CD4-positive, alpha-beta T cell (primary cell): ENCODE measurements around the gene DMRTC2. TPM values are rescaled to one million over a fixed set of nuclear protein-coding genes. Genes with fewer than 3 reads are reported as not detected.
A peak's percentile ranks its signal among the peaks of the same experiment; 100 is the strongest.

Source experiments
- ATAC-seq: fragments of 200-7000 bp; cut with Tn5 transposase; one replicate; pipeline ENCODE4 v1.10.0; 2022; ENCODE audit warnings: mild to moderate bottlenecking; ENCODE audit not compliant: poor library complexity
- CTCF ChIA-PET: fragments of 350-600 bp; sonication (Branson Sonifier 250); formaldehyde crosslinking; loops from one replicate; lab custom pipeline; 2021; ENCODE audit warnings: antibody characterized with exemption, inconsistent platforms; lab: Charles Lee
- POLR2A ChIA-PET: fragments of 350-600 bp; sonication (Branson Sonifier 250); formaldehyde crosslinking; loops from one replicate; lab custom pipeline; 2021; ENCODE audit warnings: antibody characterized with exemption, inconsistent platforms; lab: Charles Lee
- DNase-seq, 14 experiments: peaks; one replicate each; pipeline ENCODE4 v3.0.0-alpha.2; 2013 to 2020; ENCODE audit warnings: mixed read lengths in 2 of 14
- H3K27ac ChIP-seq, 2 donors: one replicate each; pipeline versions ENCODE4 v1.5.1 to v1.7.0; 2013; ENCODE audit warnings: low read length in 2 of 2, low read depth in 1 of 2, mild to moderate bottlenecking in 1 of 2
- H3K27me3 ChIP-seq, 2 experiments: 1 replicate in 1 of 2; 2 replicates in 1 of 2; pipeline versions ENCODE4 v1.6.1 to v1.7.0; 2013; ENCODE audit warnings: low read length in 2 of 2, control low read depth in 1 of 2, mild to moderate bottlenecking in 1 of 2, moderate library complexity in 1 of 2; ENCODE audit not compliant: insufficient read depth in 2 of 2, control insufficient read depth in 1 of 2
- H3K36me3 ChIP-seq: one replicate; pipeline ENCODE4 v1.6.1; 2013; ENCODE audit warnings: low read length, control low read depth; ENCODE audit not compliant: insufficient read depth
- H3K4me1 ChIP-seq: one replicate; pipeline ENCODE4 v1.6.1; 2013; ENCODE audit warnings: low read length, control low read depth; ENCODE audit not compliant: insufficient read depth
- H3K4me3 ChIP-seq: one replicate; pipeline ENCODE4 v1.5.1; 2013; ENCODE audit warnings: mild to moderate bottlenecking, low read length, moderate library complexity
- H3K9me3 ChIP-seq, 2 experiments: 1 replicate in 1 of 2; 2 replicates in 1 of 2; pipeline versions ENCODE4 v1.6.1 to v1.7.0; 2013; ENCODE audit warnings: low read length in 2 of 2, mild to moderate bottlenecking in 2 of 2, control low read depth in 1 of 2, moderate library complexity in 1 of 2; ENCODE audit not compliant: control insufficient read depth in 1 of 2, insufficient read depth in 1 of 2
- H3K27ac Mint-ChIP-seq: one replicate; pipeline ENCODE4 v1.8.0; 2020; ENCODE audit warnings: mixed read lengths
- H3K27me3 Mint-ChIP-seq: one replicate; pipeline ENCODE4 v1.8.0; 2021; ENCODE audit warnings: mixed read lengths
- H3K36me3 Mint-ChIP-seq: one replicate; pipeline ENCODE4 v1.8.0; 2021; ENCODE audit warnings: low read depth, mixed read lengths
- H3K4me1 Mint-ChIP-seq: one replicate; pipeline ENCODE4 v1.8.0; 2021; ENCODE audit warnings: low read depth, mixed read lengths
- H3K4me3 Mint-ChIP-seq: one replicate; pipeline ENCODE4 v1.8.0; 2020; ENCODE audit warnings: mild to moderate bottlenecking, mixed read lengths
- H3K9me3 Mint-ChIP-seq: one replicate; pipeline ENCODE4 v1.8.0; 2020; ENCODE audit warnings: mixed read lengths
- intact Hi-C, 2 experiments: fragments of 100-400 bp; cut with DNase I in 1 of 2; cut with micrococcal nuclease in 1 of 2; formaldehyde crosslinking; loops; one replicate each; pipeline versions ENCODE4 v1.15.1 to v1.9.0; 2023 to 2025; cut with DNase I, micrococcal nuclease
- total RNA-seq, 174 experiments: library from RNA in 2 of 174; stranded (reverse) in 2 of 174; gene quantifications; one replicate each; pipeline ENCODE4 v1.2.3 and lab custom pipeline; 2021 to 2026
- TF ChIP-seq, protein P1 (sequence below): fragments of 200-600 bp; IDR thresholded peaks from one replicate; pipeline ENCODE4 v1.8.0; 2022; ENCODE audit warnings: antibody characterized with exemption, mild to moderate bottlenecking

Gene DMRTC2
- total RNA-seq, 2 experiments from 2014 or later = not detected

- ChIA-PET POLR2A (interaction anchor here (0.8 to 11.4 kb wide), 3 partner anchors 9 to 34 kb away, joined by 3 to 465 read pairs (median 5); partner anchors contain the start of gene ARHGEF1), CTCF (no interaction called here)
- no peak for ATAC-seq
- peak in 1 of 14 experiments; percentile 48 for DNase-seq
- Histone ChIP-seq H3K9me3 (no peaks in the 10 kb centered on the region), H3K36me3 (no peaks in the 10 kb centered on the region), H3K27me3 (no peaks in the 10 kb centered on the region), H3K27ac (peak overlapping the region; percentile 84 to 91), H3K4me1 (peaks cover 96% of the 10 kb centered on the region), H3K4me3 (peak overlapping the region; percentile 21)
- TF ChIP-seq, protein P1, sequence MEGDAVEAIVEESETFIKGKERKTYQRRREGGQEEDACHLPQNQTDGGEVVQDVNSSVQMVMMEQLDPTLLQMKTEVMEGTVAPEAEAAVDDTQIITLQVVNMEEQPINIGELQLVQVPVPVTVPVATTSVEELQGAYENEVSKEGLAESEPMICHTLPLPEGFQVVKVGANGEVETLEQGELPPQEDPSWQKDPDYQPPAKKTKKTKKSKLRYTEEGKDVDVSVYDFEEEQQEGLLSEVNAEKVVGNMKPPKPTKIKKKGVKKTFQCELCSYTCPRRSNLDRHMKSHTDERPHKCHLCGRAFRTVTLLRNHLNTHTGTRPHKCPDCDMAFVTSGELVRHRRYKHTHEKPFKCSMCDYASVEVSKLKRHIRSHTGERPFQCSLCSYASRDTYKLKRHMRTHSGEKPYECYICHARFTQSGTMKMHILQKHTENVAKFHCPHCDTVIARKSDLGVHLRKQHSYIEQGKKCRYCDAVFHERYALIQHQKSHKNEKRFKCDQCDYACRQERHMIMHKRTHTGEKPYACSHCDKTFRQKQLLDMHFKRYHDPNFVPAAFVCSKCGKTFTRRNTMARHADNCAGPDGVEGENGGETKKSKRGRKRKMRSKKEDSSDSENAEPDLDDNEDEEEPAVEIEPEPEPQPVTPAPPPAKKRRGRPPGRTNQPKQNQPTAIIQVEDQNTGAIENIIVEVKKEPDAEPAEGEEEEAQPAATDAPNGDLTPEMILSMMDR = no peak
- H3K4me1 Mint-ChIP-seq = peaks cover 81% of the 10 kb centered on the region
- H3K9me3 Mint-ChIP-seq = no peaks in the 10 kb centered on the region
- H3K27ac Mint-ChIP-seq = peak overlapping the region; percentile 98
- intact Hi-C loops = no loop called here
- H3K27me3 Mint-ChIP-seq = no peaks in the 10 kb centered on the region
- no peak overlapping the region for H3K4me3 Mint-ChIP-seq
- peaks cover 8% of the 10 kb centered on the region for H3K36me3 Mint-ChIP-seq
Observed at GRCh38 chr19:41877916-41878905, 33.4 kb downstream of the DMRTC2 start.

DNA sequence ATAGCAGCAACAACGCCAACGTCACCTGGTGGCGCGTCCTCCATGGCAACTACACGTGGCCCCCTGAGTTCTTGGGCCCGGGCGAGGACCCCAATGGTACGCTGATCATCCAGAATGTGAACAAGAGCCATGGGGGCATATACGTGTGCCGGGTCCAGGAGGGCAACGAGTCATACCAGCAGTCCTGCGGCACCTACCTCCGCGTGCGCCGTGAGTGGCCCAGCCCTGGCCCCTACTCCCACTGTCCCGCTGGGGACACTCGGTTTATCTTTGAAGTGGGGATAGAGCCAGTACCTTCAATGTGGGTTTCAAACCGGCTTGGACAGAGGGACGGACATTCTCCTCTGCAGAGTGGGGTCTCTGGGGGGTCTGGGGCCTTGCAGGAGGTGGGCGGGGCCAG, 34.2 kb downstream of the DMRTC2 start:
- ChIA-PET CTCF (no interaction called here), POLR2A (interaction anchor here (11.4 kb wide), 1 partner anchor 8 kb away, joined by 465 read pairs; the partner anchor contains the start of gene ARHGEF1)
- peak overlapping the region; percentile 84 to 91 for H3K27ac ChIP-seq
- H3K9me3 Mint-ChIP-seq = no peaks in the 10 kb centered on the region
- DNase-seq (no peak), ATAC-seq (no peak)
- H3K27me3 ChIP-seq = no peaks in the 10 kb centered on the region
- H3K4me1 Mint-ChIP-seq = peaks cover 83% of the 10 kb centered on the region
- H3K36me3 ChIP-seq = no peaks in the 10 kb centered on the region
- no peak overlapping the region for H3K4me3 ChIP-seq
- TF ChIP-seq, protein P1 = no peak
- H3K36me3 Mint-ChIP-seq = peaks cover 16% of the 10 kb centered on the region
- H3K4me1 ChIP-seq = peaks cover 87% of the 10 kb centered on the region
- peak overlapping the region; percentile 98 for H3K27ac Mint-ChIP-seq
- H3K9me3 ChIP-seq = no peaks in the 10 kb centered on the region
- no peaks in the 10 kb centered on the region for H3K27me3 Mint-ChIP-seq
- intact Hi-C loops = no loop called here
- H3K4me3 Mint-ChIP-seq = peak overlapping the region; percentile 15

GRCh38 chr19:41879670-41880328, 35.0 kb downstream of the DMRTC2 start:
- no peak overlapping the region for H3K4me3 ChIP-seq
- DNase-seq (no peak), ATAC-seq (no peak)
- ChIA-PET CTCF (no interaction called here), POLR2A (interaction anchor here (0.9 kb wide), 1 partner anchor 20 kb away, joined by 3 read pairs; the partner anchor contains the start of gene RPS19)
- H3K27me3 ChIP-seq = no peaks in the 10 kb centered on the region
- H3K36me3 ChIP-seq = peaks cover 5% of the 10 kb centered on the region
- peaks cover 85% of the 10 kb centered on the region for H3K4me1 ChIP-seq
- Mint-ChIP-seq H3K27ac (peak overlapping the region; percentile 98), H3K36me3 (peaks cover 23% of the 10 kb centered on the region), H3K4me1 (peaks cover 80% of the 10 kb centered on the region), H3K4me3 (peak overlapping the region; percentile 57), H3K9me3 (no peaks in the 10 kb centered on the region), H3K27me3 (no peaks in the 10 kb centered on the region)
- no peaks in the 10 kb centered on the region for H3K9me3 ChIP-seq
- TF ChIP-seq, protein P1 = no peak
- intact Hi-C loops = loop anchor here in 1 of 2 experiments (10.0 kb wide), 1 partner anchor 325 kb away; no protein-coding TSS in a partner anchor
- H3K27ac ChIP-seq = peak overlapping the region; percentile 84 to 91
